GM12872 (cell line): ENCODE data around the gene RBM11.
A peak's percentile ranks its signal among the peaks of the same experiment; 100 is the strongest.

Experiments
- CTCF ChIP-seq: IDR thresholded peaks from 3 replicates; pipeline ENCODE4 v1.5.1; 2011; ENCODE audit warnings: low read depth, mild to moderate bottlenecking, low read length, moderate library complexity; ENCODE audit not compliant: insufficient read depth

The RBM11 gene

GRCh38 chr21:14259747-14260146 is 43.8 kb downstream of the RBM11 start:
- TF ChIP-seq CTCF, result peak; percentile 45

- no peak for TF ChIP-seq CTCF
Measured at GRCh38 chr21:14260174-14260764, 44.3 kb downstream of the RBM11 start.

GRCh38 chr21:14262039-14262438 is 46.1 kb downstream of the RBM11 start:
- TF ChIP-seq CTCF, result no peak

- TF ChIP-seq CTCF, result no peak
Measured at GRCh38 chr21:14263879-14264278, 47.9 kb downstream of the RBM11 start.

GRCh38 chr21:14265023-14265422 is 49.1 kb downstream of the RBM11 start:
- no peak for TF ChIP-seq CTCF

- TF ChIP-seq CTCF, result no peak
Measured at GRCh38 chr21:14267076-14267475, 51.1 kb downstream of the RBM11 start.

- no peak for TF ChIP-seq CTCF
Measured at GRCh38 chr21:14270631-14271030, 54.7 kb downstream of the RBM11 start.
